NT2/D1 (cell line): ENCODE measurements around the gene BACH2.

Experiments used
- SUZ12 ChIP-seq: IDR thresholded peaks from 2 replicates; pipeline ENCODE4 v1.6.1; 2011; ENCODE audit not compliant: insufficient read length, insufficient read depth; ENCODE audit errors: extremely low read depth
- YY1 ChIP-seq: IDR thresholded peaks from 2 replicates; pipeline ENCODE4 v1.6.1; 2011; ENCODE audit not compliant: insufficient read length, insufficient read depth
- ZNF274 ChIP-seq: IDR thresholded peaks from 2 replicates; pipeline ENCODE4 v1.6.1; 2011; ENCODE audit warnings: mild to moderate bottlenecking, low read depth, low read length

DNA sequence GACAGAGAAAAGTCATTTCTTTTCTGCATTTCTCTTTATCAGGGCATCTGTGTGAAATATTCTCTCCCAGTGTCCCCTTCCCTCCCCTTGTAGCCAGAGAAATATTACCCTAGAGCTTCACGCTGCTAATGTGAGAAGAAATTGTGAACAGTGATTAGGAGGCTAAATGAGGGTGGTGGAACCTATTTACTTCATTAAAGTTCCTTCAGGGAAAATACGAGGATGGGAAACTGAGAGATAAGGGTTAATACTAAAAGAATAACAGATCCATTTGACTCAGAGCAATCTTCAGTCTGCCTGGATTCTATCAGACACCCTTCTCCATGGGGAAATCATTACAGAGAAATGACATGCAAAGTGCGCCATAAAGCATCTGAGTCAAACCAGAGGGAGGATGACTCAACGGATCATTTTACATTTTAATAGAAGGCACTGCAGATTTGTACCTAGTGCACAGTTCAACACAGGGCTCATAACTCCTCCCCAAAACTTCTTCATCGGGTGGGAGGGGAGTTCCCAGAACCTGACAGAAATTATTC lies 271.1 kb downstream of the BACH2 start:
- TF ChIP-seq SUZ12 (no peak), YY1 (no peak), ZNF274 (no peak)
